HG03103 (cell line): ENCODE data around the gene MAPK8IP1.

Source experiments
- ATAC-seq: cut with Tn5 transposase; IDR thresholded peaks from one replicate; pipeline ENCODE4 v1.9.1; 2021; ENCODE audit warnings: low read depth; ENCODE audit not compliant: unreplicated experiment

The MAPK8IP1 gene

DNA sequence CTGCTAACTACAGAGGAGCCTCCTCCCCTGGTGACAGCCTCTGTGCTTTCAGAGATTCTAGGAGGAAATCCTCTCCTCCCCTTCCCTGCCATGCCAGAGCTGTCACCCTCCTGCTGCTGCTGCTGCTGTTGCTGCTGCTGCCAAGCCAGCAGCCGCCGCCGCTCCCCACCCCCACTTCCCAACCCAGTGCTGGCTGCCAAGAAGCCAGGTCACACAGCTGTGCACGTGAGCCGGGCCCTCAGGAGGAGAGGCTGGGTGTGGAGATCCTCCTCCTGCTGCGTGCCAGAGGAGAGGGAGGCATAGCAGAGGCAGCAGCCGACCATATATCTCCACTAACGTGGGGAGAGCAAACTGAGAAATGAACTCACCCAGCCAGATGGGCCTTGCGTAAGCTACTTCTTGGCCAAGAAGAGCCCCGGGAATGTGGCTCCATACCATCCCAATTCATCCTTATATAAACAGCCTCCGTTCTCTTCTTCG, 25.8 kb upstream of the MAPK8IP1 start:
- ATAC-seq, result no peak

GRCh38 chr11:45860348-45860747, 25.1 kb upstream of the MAPK8IP1 start:
- ATAC-seq, result no peak

DNA sequence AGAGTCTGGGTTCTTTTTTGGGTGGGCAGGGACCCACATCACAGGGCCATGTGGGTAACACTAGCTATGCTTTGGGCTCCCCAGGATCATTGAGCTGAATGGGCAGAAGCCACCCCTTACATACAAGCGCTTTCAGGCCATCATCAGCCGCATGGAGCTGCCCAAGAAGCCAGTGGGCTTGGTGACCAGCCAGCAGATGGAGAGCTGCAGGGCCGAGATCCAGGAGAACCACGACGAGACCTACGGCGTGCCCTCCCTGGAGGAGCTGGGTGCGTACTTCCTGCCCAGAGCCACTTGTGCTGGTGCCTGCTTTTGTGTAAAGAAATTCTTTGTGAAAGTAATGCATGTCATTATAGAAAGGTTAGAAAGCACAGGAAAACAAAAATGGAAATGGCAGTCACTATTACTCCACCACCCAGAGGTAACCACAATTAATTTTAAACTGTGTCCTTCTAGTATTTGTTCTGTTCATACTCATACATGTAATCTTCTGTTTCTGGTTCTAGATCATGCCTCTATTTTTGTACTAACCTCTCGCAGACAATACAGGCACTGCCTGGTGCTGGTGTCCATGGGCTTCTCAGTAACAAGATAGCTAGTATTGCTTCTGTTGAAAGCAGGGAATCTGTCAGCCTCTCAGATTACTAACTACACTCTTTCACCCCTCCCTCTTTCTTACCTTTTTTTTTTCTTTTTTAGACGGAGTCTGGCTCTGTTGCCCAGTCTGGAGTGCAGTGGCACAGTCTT, 24.5 kb upstream of the MAPK8IP1 start:
- no peak for ATAC-seq

DNA sequence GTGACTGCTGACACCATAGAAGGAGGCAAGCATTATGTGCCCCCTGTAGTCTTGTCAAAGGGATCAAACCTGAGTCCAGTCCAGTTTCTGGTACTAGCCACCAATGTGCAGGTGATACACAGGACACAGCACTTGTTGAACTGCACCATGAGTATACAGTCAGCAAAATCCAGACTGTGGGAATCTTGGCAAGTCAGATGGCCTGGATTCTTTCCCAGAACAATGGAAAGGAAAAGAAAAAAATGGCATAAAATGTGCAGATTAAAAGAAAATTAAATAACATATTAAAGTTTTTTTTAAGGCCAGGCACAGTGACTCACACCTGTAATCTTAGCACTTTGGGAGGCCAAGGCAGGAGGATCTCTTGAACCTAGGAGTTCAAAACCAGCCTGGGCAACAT, 21.4 kb upstream of the MAPK8IP1 start:
- no peak for ATAC-seq

GRCh38 chr11:45869551-45869950, 15.9 kb upstream of the MAPK8IP1 start:
- ATAC-seq, result no peak

DNA sequence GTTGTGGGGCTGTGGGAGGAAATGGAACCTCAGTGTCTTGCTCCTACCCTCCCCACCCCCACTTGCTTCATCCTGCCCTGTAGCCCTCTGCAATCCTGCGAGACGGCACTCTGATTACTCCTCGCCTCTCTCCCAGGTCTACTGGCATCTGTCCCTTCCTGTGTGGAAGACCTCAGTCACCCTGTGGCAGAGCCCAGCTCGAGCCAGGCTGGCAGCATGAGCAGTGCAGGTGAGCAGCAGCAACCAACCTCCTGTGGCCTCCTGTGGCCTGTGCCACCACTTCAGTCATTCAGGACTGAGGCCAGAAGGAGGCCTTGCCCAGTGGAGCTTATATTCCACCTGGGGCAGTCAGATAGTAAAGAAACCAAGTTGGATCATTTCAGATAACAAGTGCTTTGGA, 14.7 kb upstream of the MAPK8IP1 start:
- no peak for ATAC-seq

DNA sequence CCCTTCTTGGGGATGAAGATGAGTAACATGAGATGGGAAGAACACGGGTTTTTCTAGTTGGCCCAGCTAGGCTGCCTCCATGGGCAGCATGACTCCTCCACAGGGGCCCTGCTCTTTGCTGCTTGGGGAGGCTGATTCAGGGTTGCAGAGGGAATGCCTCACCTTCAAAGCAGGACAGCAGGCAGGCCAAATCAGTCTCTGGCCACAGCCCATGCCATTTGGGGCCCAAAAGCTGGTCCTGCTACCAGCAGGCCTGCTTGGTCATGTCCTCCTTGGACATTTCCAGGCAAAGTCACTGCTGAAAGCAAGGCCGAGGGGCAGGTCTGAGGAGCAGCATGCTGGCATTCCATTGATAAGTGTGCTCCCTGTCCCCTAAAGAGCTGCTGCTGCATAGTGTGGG, 13.8 kb upstream of the MAPK8IP1 start:
- ATAC-seq, result no peak

- no peak for ATAC-seq
Observed at GRCh38 chr11:45872651-45873356, 12.6 kb upstream of the MAPK8IP1 start.

- ATAC-seq, result no peak
Observed at GRCh38 chr11:45876401-45876800, 9.1 kb upstream of the MAPK8IP1 start.

DNA sequence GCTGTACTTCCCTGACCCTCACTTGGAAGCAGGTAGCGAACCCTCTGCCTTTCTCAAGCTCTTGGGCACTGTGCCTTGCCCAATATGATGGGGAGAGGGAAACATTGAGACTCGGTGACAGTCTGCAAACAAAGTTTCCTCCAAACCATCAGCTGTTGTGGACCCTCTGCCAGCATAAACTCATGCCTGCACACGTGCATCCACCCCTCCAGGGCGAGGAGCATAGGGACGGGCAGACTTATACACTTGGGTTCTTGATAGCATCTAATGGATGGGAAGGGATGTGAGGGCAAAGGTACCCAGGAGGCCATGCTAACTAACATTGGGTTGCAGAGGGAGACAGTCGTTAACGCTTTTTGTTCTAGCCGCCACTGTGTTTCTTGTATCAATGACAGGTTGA, 8.2 kb upstream of the MAPK8IP1 start:
- ATAC-seq, result no peak

DNA sequence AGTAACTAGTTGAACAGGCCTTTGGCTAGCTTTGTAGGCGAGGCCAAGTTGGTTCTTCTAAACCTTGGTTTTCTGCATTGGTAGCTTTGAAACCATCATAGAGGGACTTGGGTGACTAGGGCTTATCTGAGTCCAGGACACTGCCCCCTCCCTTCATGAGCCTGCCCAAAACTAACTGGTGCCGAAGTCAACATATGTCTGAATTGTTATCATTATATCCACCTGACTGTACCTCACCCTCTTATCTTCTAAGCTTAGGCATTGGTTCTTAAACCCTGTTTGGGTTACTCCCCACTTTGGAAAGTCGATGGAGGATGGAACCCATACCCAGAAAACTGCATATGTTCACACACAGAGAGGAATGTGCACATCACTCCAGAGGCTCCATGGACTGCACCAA, 7.6 kb upstream of the MAPK8IP1 start:
- no peak for ATAC-seq

GRCh38 chr11:45879803-45880686, 5.4 kb upstream of the MAPK8IP1 start:
- ATAC-seq, result no peak

DNA sequence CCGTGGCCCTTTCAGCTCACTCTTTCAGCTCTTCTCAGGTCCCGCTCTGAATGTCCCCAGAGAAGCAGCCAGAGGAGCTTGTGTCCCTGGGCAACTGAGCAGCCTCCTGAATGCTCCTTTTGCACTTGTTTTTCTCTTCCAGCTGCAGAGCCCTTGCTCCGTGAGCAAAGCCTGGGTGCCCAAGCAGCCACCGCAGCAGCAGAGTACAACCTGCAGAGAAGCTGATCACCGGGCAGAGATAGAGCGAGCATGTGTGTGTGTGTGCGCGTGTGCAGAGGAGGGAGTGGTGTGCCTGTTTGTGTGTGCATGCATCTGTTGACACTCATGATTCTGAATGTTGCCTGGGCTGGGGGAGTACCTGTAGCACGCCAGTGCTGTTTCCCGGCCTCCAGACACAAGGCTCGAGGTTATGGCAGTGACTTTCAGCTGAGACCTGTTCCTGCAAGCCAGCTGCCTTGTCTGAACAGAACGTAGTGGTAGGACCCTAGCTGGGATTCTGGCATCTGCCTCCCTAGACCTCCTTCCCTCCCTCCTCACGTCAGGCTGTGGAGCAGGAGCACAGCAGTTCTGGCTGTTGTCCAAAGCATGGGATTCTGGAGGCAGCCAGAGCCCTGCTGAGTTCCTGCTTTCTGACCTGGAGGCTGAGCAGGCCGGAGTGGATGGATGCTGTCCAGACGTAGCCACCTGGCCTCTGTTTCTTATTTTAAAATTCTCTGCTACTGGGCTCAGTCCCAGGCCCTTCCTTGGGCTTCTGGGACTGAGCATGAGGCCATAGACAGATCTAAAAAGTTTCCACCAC, 4.5 kb upstream of the MAPK8IP1 start:
- no peak for ATAC-seq

DNA sequence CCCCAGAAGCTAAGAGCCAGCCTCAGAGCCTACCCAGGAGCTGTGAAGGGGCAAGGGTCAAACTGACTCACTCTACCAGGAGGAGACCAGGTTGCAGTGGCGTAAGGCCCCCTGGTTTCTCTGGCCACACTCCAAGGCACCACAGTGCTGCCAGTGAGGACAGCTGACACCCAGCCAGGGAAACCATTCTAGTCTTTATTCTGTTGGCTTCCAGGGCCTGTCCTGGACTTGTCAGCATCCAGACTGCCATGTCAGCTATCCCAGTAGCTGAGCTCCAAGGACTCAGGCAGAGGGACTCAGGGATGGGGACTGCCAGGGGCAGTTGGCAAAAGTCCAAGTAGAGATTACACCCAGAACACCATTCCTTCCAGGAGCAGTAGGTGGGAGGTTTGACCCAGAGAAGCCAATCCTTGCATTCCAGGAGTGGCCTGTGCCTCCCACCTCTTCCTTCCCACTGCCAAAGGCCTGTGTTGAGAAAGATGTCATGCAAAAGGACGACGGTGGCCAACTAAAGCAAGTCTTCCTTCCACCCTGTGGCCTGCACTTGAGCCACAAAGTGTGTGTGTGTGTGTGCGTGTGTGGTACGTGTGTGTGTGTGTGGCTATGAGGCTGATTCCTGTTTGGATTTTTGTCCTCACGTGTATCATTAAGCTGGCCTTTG, 3.6 kb upstream of the MAPK8IP1 start:
- no peak for ATAC-seq

DNA sequence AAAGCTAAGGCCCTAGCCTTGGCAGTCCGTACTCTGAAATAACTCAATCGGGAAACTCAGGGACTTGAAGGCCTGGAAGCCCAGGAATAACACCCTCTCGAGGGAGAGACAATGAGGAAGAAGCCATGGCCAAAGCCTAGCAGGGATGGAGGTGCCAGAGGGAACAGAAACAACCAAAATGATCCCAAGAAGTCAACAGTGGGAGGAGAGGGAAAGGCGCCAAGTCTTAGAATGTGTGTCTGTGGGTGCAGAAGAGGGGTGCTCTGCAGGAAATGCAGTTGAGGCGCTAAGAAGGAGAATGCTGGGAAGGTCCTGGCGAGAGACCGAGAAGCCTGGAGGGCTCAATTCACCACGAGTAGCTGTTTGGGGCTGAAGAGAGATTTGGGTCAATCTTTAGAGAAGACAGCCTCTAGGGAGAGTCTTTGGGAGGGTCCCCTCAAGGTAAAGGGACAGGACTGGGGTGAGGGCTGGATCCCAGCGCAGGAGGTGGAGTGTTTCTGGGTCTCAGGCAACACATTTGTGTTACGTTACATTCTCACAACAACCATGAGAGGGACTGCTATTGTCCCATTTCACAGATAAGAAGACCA, 760 bp upstream of the MAPK8IP1 start:
- no peak for ATAC-seq

GRCh38 chr11:45885921-45886721, 670 bp downstream of the MAPK8IP1 start:
- ATAC-seq, result no peak

DNA sequence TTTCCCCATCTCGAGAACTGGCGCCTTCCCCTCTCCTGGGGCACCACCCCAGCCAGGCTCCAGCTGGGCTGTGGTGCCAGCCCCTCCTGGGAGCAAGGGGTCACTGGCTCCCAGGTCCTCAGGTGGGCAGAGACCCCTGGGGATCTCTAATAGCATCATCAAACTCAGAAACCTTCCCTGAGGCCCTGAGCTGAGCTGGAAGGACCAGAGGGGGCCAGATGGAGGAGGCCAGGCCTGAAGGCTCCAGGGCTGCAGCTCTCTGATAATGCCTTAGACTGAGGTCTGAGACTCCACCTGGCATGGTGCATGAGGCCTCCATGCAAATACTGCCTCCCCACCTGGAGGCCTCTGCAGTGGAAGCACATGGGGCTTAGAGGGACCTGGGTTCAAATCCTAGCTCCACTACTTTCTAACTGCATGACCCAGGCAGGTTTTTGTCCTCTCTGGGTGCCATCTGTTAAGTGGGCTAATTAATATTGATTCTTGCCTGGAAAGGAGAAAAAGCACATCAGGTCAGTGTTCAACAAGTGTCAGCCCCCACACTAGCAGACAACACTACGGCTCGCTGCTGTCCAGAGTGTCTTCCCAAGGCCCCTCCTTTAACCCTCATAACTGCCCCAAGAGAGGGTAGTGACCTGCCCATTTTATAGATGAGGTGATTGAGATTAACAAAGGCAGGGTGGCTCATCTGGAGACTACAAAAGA, 1.5 kb downstream of the MAPK8IP1 start:
- no peak for ATAC-seq

DNA sequence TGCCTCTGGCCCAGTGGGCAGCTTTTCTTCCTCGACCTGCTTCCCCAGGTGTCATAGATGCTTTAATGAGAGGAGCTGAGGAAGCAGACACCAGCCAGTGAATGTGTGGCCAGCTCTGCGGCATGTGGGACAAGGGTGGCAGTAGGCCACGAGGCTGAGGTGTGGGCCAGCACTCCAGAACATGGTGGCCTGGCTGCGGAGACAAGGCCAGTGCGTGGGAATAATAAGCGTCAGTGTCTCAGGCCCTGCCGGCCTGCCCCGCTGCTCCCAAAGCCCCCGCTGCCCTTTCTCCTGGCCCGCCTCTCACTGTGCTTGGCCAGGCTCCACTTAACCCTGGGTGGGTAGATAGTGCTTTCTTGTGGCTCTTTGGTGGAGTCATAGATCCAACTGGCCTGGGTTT, 2.1 kb downstream of the MAPK8IP1 start:
- ATAC-seq, result no peak
